ENCODE results near the gene TNFRSF19. TPM values are rescaled to one million over a fixed set of nuclear protein-coding genes. Genes with fewer than 3 reads are reported as not detected.

The TNFRSF19 gene
- total RNA-seq, 2 experiments from 2014 or later = not detected

GRCh38 chr13:23561261-23561660 is 9.0 kb upstream of the TNFRSF19 start:
- Histone ChIP-seq H3K27ac (ENCODE audit: low read depth, low read length, poor library complexity, severe bottlenecking) (no peak overlapping the region), H2AFZ (ENCODE audit: low read length) (no peak overlapping the region), H3K36me3 (ENCODE audit: insufficient read depth, low read length) (no peaks in the 10 kb centered on the region), H3K9me2 (ENCODE audit: insufficient read depth, low read length) (no peaks in the 10 kb centered on the region), H3K4me2 (ENCODE audit: low read length) (no peak overlapping the region), H3K79me2 (ENCODE audit: insufficient read depth, low read depth, low read length) (no peaks in the 10 kb centered on the region), H3K4me3 (ENCODE audit: low read depth, low read length, poor library complexity, severe bottlenecking) (no peak overlapping the region), H4K20me1 (ENCODE audit: insufficient read depth, low read length) (no peaks in the 10 kb centered on the region), H3K9me3 (ENCODE audit: low read length) (no peaks in the 10 kb centered on the region), H3K4me1 (ENCODE audit: insufficient read depth, low read length, poor library complexity, severe bottlenecking) (no peaks in the 10 kb centered on the region)
- intact Hi-C loops (cut with micrococcal nuclease; ENCODE audit: unreplicated experiment) = no loop called here
- CTCF ChIA-PET (ENCODE audit: unreplicated experiment) = no interaction called here
- BruUV-seq (replicated peaks) = no TSS peak
- DNase-seq (ENCODE audit: low spot score) = no peak
- no peak for TF ChIP-seq EZH2phosphoT487 (IDR thresholded peaks at IDR 0.05; ENCODE audit: borderline replicate concordance, low read depth, low read length)
- no peak for TF ChIP-seq CTCF (conservative IDR thresholded peaks at IDR 0.05; ENCODE audit: low read length)
- POLR2A ChIA-PET = interaction anchor here (0.6 kb wide), 1 partner anchor 456 kb away, joined by 4 read pairs; no protein-coding TSS in a partner anchor

- no peak overlapping the region for H3K27ac ChIP-seq (ENCODE audit: low read depth, low read length, poor library complexity, severe bottlenecking)
- intact Hi-C loops (cut with micrococcal nuclease; ENCODE audit: unreplicated experiment) = no loop called here
These were observed 6.9 kb upstream of the TNFRSF19 start for GRCh38 chr13:23563085-23563845.

More at GRCh38 chr13:23563085-23563845, 6.9 kb upstream of the TNFRSF19 start:
- Histone ChIP-seq H3K9me3 (ENCODE audit: low read length) (no peaks in the 10 kb centered on the region), H2AFZ (ENCODE audit: low read length) (no peak overlapping the region), H3K9me2 (ENCODE audit: insufficient read depth, low read length) (no peaks in the 10 kb centered on the region), H3K36me3 (ENCODE audit: insufficient read depth, low read length) (no peaks in the 10 kb centered on the region), H3K79me2 (ENCODE audit: insufficient read depth, low read depth, low read length) (no peaks in the 10 kb centered on the region), H4K20me1 (ENCODE audit: insufficient read depth, low read length) (no peaks in the 10 kb centered on the region), H3K4me1 (ENCODE audit: insufficient read depth, low read length, poor library complexity, severe bottlenecking) (no peaks in the 10 kb centered on the region), H3K4me2 (ENCODE audit: low read length) (no peak overlapping the region), H3K4me3 (ENCODE audit: low read depth, low read length, poor library complexity, severe bottlenecking) (no peak overlapping the region)
- TF ChIP-seq EZH2phosphoT487 (IDR thresholded peaks at IDR 0.05; ENCODE audit: borderline replicate concordance, low read depth, low read length) (no peak), CTCF (conservative IDR thresholded peaks at IDR 0.05; ENCODE audit: low read length) (no peak)
- no peak for DNase-seq (ENCODE audit: low spot score)
- no TSS peak for BruUV-seq (replicated peaks)
- CTCF ChIA-PET (ENCODE audit: unreplicated experiment) = no interaction called here
- POLR2A ChIA-PET = interaction anchor here (1.1 kb wide), 1 partner anchor 8 kb away, joined by 3 read pairs; no protein-coding TSS in a partner anchor

All from OCI-LY7 (cell line).